Neural progenitor cell (in vitro differentiated cells): ENCODE measurements around the gene YBX1. TPM values are rescaled to one million over a fixed set of nuclear protein-coding genes. Genes with fewer than 3 reads are reported as not detected.

Experiments used
- DNase-seq: peaks from one replicate; pipeline ENCODE4 v3.0.0-alpha.2; 2016; ENCODE audit warnings: low spot score
- H2AFZ ChIP-seq: fragments of 200-600 bp; sonication (generic); replicated peaks from 2 replicates; pipeline ENCODE4 v1.6.1; 2016; ENCODE audit warnings: antibody characterized with exemption
- H3F3A ChIP-seq: fragments of 200-600 bp; sonication (generic); 2 replicates; pipeline ENCODE4 v1.6.1; 2016; ENCODE audit warnings: antibody characterized with exemption, low read depth
- H3K27ac ChIP-seq: fragments of 200-600 bp; sonication (generic); 2 replicates; pipeline ENCODE4 v1.5.1; 2016; ENCODE audit warnings: mild to moderate bottlenecking
- H3K27me3 ChIP-seq: fragments of 200-600 bp; sonication (generic); 2 replicates; pipeline ENCODE4 v1.6.1; 2016; ENCODE audit warnings: mild to moderate bottlenecking, moderate library complexity
- H3K36me3 ChIP-seq: fragments of 200-600 bp; sonication (generic); 2 replicates; pipeline ENCODE4 v1.5.1; 2016
- H3K4me1 ChIP-seq: fragments of 200-600 bp; sonication (generic); 2 replicates; pipeline ENCODE4 v1.6.1; 2016; ENCODE audit warnings: mixed run types
- H3K4me2 ChIP-seq: fragments of 200-600 bp; sonication (generic); 2 replicates; pipeline ENCODE4 v1.6.1; 2016
- H3K4me3 ChIP-seq: fragments of 200-600 bp; sonication (generic); 2 replicates; pipeline ENCODE4 v1.5.1; 2016
- H3K79me2 ChIP-seq: fragments of 200-600 bp; sonication (generic); 2 replicates; pipeline ENCODE4 v1.6.1; 2016; ENCODE audit warnings: low read depth
- H3K9ac ChIP-seq: fragments of 200-600 bp; sonication (generic); 2 replicates; pipeline ENCODE4 v1.6.1; 2016
- H3K9me3 ChIP-seq: fragments of 200-600 bp; sonication (generic); 2 replicates; pipeline ENCODE4 v1.5.1; 2016; ENCODE audit warnings: low read depth
- H4K20me1 ChIP-seq: fragments of 200-600 bp; sonication (generic); 2 replicates; pipeline ENCODE4 v1.6.1; 2016; ENCODE audit warnings: low read depth
- H3K27ac Mint-ChIP-seq: 3 replicates; pipeline ENCODE4 v1.8.0; 2021; ENCODE audit warnings: mixed read lengths
- H3K27me3 Mint-ChIP-seq: 2 replicates; pipeline ENCODE4 v1.8.0; 2022; ENCODE audit warnings: low read depth, mild to moderate bottlenecking, inconsistent platforms, moderate library complexity, mixed read lengths; ENCODE audit not compliant: insufficient read depth
- H3K36me3 Mint-ChIP-seq: 3 replicates; pipeline ENCODE4 v1.8.0; 2021; ENCODE audit warnings: mixed read lengths
- H3K4me1 Mint-ChIP-seq: 3 replicates; pipeline ENCODE4 v1.8.0; 2021; ENCODE audit warnings: mixed read lengths
- H3K4me3 Mint-ChIP-seq: 3 replicates; pipeline ENCODE4 v1.8.0; 2021; ENCODE audit warnings: mild to moderate bottlenecking, moderate library complexity, mixed read lengths
- H3K9me3 Mint-ChIP-seq: 3 replicates; pipeline ENCODE4 v1.8.0; 2020; ENCODE audit warnings: mixed read lengths
- EZH2 ChIP-seq: fragments of 200-600 bp; sonication (generic); IDR thresholded peaks from 2 replicates; pipeline ENCODE4 v1.6.1; 2017; ENCODE audit warnings: antibody characterized with exemption, mild to moderate bottlenecking, moderate library complexity
- EZH2phosphoT487 ChIP-seq: fragments of 200-600 bp; sonication (generic); IDR thresholded peaks from 2 replicates; pipeline ENCODE4 v1.6.1; 2017; ENCODE audit warnings: antibody characterized with exemption
- total RNA-seq: library from RNA; depleted of rRNA; stranded (reverse); fragments of >200 nt; gene quantifications from 2 replicates; pipeline ENCODE4 v1.2.3, GENCODE V29; 2015; ENCODE audit warnings: low replicate concordance
- TF ChIP-seq, protein P1 (sequence below): fragments of 200-600 bp; sonication (generic); IDR thresholded peaks from 2 replicates; pipeline ENCODE4 v1.5.1; 2017; ENCODE audit warnings: antibody characterized with exemption, mild to moderate bottlenecking

Gene YBX1
- total RNA-seq, 1 donor from 2014 or later: 1,610 TPM

DNA sequence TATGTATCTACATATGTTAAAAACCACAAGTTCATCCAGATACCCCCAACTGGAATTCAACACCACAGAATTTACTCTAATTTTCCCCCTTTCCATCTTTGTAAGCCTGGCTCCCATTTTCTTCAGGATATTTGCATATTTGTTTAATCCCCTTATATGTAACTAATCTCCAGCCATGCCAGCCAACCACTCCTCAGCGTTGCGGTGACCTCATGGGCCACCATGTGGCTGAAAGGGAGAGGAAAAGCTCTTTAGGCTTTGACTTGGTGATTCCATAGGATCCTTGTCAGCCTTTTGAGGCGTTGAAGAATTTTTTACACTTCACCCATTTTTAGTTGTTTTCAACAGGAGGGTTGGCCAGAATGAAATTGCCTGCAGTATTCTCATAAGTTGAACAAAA, 47.8 kb downstream of the YBX1 start:
- Mint-ChIP-seq H3K4me3 (no peak overlapping the region), H3K9me3 (no peaks in the 10 kb centered on the region), H3K36me3 (no peaks in the 10 kb centered on the region), H3K27ac (no peak overlapping the region), H3K27me3 (peaks cover 2% of the 10 kb centered on the region), H3K4me1 (peaks cover 5% of the 10 kb centered on the region)
- Histone ChIP-seq H3K36me3 (no peaks in the 10 kb centered on the region), H3K9me3 (no peaks in the 10 kb centered on the region), H3K27ac (no peak overlapping the region), H4K20me1 (no peaks in the 10 kb centered on the region), H3F3A (no peaks in the 10 kb centered on the region), H3K4me3 (no peak overlapping the region), H3K4me2 (no peak overlapping the region), H3K27me3 (no peaks in the 10 kb centered on the region), H3K79me2 (no peaks in the 10 kb centered on the region), H2AFZ (no peak overlapping the region), H3K9ac (no peak overlapping the region), H3K4me1 (no peaks in the 10 kb centered on the region)
- no peak for DNase-seq
- TF ChIP-seq EZH2 (no peak), EZH2phosphoT487 (no peak)
- TF ChIP-seq, protein P1, sequence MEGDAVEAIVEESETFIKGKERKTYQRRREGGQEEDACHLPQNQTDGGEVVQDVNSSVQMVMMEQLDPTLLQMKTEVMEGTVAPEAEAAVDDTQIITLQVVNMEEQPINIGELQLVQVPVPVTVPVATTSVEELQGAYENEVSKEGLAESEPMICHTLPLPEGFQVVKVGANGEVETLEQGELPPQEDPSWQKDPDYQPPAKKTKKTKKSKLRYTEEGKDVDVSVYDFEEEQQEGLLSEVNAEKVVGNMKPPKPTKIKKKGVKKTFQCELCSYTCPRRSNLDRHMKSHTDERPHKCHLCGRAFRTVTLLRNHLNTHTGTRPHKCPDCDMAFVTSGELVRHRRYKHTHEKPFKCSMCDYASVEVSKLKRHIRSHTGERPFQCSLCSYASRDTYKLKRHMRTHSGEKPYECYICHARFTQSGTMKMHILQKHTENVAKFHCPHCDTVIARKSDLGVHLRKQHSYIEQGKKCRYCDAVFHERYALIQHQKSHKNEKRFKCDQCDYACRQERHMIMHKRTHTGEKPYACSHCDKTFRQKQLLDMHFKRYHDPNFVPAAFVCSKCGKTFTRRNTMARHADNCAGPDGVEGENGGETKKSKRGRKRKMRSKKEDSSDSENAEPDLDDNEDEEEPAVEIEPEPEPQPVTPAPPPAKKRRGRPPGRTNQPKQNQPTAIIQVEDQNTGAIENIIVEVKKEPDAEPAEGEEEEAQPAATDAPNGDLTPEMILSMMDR: no peak

DNA sequence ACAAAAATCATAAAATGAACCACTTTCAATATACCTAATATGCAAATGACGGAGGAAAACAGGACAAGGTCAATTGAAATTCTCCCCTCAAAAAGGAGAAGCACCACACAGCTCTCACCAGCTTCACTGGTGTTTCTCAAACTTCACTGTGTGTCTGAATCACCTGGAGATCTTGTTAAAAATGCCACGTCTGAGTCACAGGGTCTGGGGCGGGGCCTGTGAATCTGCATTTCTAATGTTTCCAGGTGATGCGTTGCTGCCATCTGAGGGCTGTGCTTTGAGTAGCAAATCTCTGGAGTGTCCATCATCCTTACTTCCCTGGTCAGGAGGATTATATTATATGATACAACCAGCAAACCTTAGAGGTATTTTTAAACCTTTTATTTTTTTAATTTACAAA, 48.8 kb downstream of the YBX1 start:
- Histone ChIP-seq H3K36me3 (no peaks in the 10 kb centered on the region), H3K27ac (no peak overlapping the region), H3K9me3 (no peaks in the 10 kb centered on the region), H4K20me1 (no peaks in the 10 kb centered on the region), H3K4me2 (no peak overlapping the region), H2AFZ (no peak overlapping the region), H3K27me3 (no peaks in the 10 kb centered on the region), H3K4me3 (no peak overlapping the region), H3K4me1 (no peaks in the 10 kb centered on the region), H3F3A (no peaks in the 10 kb centered on the region), H3K9ac (no peak overlapping the region), H3K79me2 (no peaks in the 10 kb centered on the region)
- DNase-seq: no peak
- H3K4me3 Mint-ChIP-seq: no peak overlapping the region
- no peaks in the 10 kb centered on the region for H3K9me3 Mint-ChIP-seq
- no peaks in the 10 kb centered on the region for H3K36me3 Mint-ChIP-seq
- TF ChIP-seq EZH2phosphoT487: no peak
- TF ChIP-seq EZH2: no peak
- TF ChIP-seq, protein P1: peak; percentile 22
- no peak overlapping the region for H3K27ac Mint-ChIP-seq
- H3K4me1 Mint-ChIP-seq: peaks cover 5% of the 10 kb centered on the region
- peaks cover 2% of the 10 kb centered on the region for H3K27me3 Mint-ChIP-seq

DNA sequence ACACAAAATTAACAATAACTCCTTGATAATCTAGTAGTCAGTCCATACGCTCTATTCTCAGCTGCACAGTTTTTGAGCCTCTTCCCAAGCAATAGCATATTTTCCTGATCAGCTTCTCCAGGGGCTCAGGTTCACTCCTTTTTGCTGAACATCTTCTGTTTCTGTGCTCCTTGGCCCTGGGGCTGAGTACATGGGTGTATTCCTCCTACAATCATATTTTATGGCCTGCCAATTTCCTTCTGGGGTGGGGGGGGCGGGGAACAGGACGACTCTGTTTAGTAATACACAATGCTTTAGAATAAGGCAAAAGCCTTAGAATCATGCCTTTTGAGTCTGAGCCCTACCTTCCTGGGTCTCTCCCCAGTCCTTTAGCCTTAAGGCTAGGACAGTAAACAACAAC, 49.4 kb downstream of the YBX1 start:
- H3K36me3 ChIP-seq: no peaks in the 10 kb centered on the region
- DNase-seq: no peak
- H3K27ac Mint-ChIP-seq: no peak overlapping the region
- no peak overlapping the region for H3K4me2 ChIP-seq
- no peak overlapping the region for H3K27ac ChIP-seq
- H3K4me1 Mint-ChIP-seq: peaks cover 5% of the 10 kb centered on the region
- no peak overlapping the region for H2AFZ ChIP-seq
- H3K79me2 ChIP-seq: no peaks in the 10 kb centered on the region
- no peaks in the 10 kb centered on the region for H3K4me1 ChIP-seq
- no peak overlapping the region for H3K4me3 ChIP-seq
- H4K20me1 ChIP-seq: no peaks in the 10 kb centered on the region
- no peak overlapping the region for H3K4me3 Mint-ChIP-seq
- H3K9me3 ChIP-seq: no peaks in the 10 kb centered on the region
- no peaks in the 10 kb centered on the region for H3F3A ChIP-seq
- no peak for TF ChIP-seq EZH2phosphoT487
- TF ChIP-seq EZH2: no peak
- TF ChIP-seq, protein P1: no peak
- no peak overlapping the region for H3K9ac ChIP-seq
- H3K36me3 Mint-ChIP-seq: no peaks in the 10 kb centered on the region
- H3K27me3 ChIP-seq: no peaks in the 10 kb centered on the region
- peaks cover 3% of the 10 kb centered on the region for H3K27me3 Mint-ChIP-seq
- H3K9me3 Mint-ChIP-seq: no peaks in the 10 kb centered on the region
